NCI-H1048 (cell line): ENCODE measurements around the gene CD24.

Experiments
- DNase-seq: peaks from one replicate; lab custom pipeline; 2025; lab: John Stamatoyannopoulos, UW

The CD24 gene

GRCh38 chr6:106967936-106968555 is 6.5 kb downstream of the CD24 start:
- no peak for DNase-seq

GRCh38 chr6:106966671-106967640 is 7.6 kb downstream of the CD24 start:
- DNase-seq: no peak

GRCh38 chr6:106966229-106966628 is 8.3 kb downstream of the CD24 start:
- no peak for DNase-seq

GRCh38 chr6:106964954-106965353 is 9.6 kb downstream of the CD24 start:
- DNase-seq: no peak

- no peak for DNase-seq
Measured at GRCh38 chr6:106964099-106964498, 10.4 kb downstream of the CD24 start.

GRCh38 chr6:106963544-106963943 is 11.0 kb downstream of the CD24 start:
- DNase-seq: no peak

- DNase-seq: no peak
Measured at GRCh38 chr6:106961801-106962200, 12.7 kb downstream of the CD24 start.

- no peak for DNase-seq
Measured at GRCh38 chr6:106961136-106961535, 13.4 kb downstream of the CD24 start.

- no peak for DNase-seq
Measured at GRCh38 chr6:106959985-106960384, 14.5 kb downstream of the CD24 start.

- no peak for DNase-seq
Measured at GRCh38 chr6:106939848-106940247, 34.7 kb downstream of the CD24 start.

GRCh38 chr6:106939208-106939607 is 35.3 kb downstream of the CD24 start:
- no peak for DNase-seq

GRCh38 chr6:106927531-106928398 is 46.8 kb downstream of the CD24 start:
- no peak for DNase-seq

GRCh38 chr6:106925948-106926347 is 48.6 kb downstream of the CD24 start:
- no peak for DNase-seq

- DNase-seq: no peak
Measured at GRCh38 chr6:106924694-106925523, 49.6 kb downstream of the CD24 start.

- no peak for DNase-seq
Measured at GRCh38 chr6:106922626-106923025, 51.9 kb downstream of the CD24 start.
